HG03457 (cell line): ENCODE measurements around the gene RABEP2.
"Not testable (repeated sequence)": the region's sequence is repeated elsewhere in the genome, so short reads cannot be mapped to it uniquely, and the experiment has no call there.

Source experiments
- ATAC-seq: cut with Tn5 transposase; IDR thresholded peaks from one replicate; pipeline ENCODE4 v1.9.1; 2021; ENCODE audit warnings: moderate number of reproducible peaks; ENCODE audit not compliant: unreplicated experiment

The RABEP2 gene, protein sequence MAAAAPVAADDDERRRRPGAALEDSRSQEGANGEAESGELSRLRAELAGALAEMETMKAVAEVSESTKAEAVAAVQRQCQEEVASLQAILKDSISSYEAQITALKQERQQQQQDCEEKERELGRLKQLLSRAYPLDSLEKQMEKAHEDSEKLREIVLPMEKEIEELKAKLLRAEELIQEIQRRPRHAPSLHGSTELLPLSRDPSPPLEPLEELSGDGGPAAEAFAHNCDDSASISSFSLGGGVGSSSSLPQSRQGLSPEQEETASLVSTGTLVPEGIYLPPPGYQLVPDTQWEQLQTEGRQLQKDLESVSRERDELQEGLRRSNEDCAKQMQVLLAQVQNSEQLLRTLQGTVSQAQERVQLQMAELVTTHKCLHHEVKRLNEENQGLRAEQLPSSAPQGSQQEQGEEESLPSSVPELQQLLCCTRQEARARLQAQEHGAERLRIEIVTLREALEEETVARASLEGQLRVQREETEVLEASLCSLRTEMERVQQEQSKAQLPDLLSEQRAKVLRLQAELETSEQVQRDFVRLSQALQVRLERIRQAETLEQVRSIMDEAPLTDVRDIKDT

GRCh38 chr16:28924762-28925385 lies at the start of gene RABEP2:
Gene RABEP2 (minus strand): TSS chr16:28925238. CDS start chr16:28925163, 75 bp downstream.
- peak; percentile 48 for ATAC-seq

- ATAC-seq, result peak; percentile 68
Observed at GRCh38 chr16:28974437-28975157, 49.6 kb upstream of the RABEP2 start, which contains the start of gene SPNS1. Gene SPNS1 (plus strand): TSS chr16:28974778. CDS start chr16:28975152, 374 bp downstream.

DNA sequence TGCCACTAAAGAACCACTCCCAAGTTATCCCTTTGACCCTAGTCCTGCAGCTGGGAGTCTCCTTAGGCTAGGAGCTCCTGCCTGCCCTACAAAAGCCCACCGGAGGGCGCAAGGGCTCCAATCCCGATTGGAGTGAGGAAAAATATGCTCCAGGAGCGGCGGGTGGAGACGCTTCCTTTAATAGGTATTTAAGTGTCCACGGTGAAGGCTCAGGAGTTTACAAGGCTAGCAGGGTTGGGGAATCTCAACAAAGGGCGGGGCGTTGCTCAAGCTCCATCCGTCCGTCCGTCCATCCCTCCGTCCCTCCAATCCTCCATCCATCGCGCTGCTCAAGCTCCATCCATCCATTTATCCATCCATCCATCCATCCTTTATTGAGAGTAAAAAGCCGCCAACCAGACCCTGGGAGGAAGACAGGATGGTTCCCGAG lies 49.0 kb upstream of the RABEP2 start:
- no peak for ATAC-seq

GRCh38 chr16:28969696-28970095 lies 44.7 kb upstream of the RABEP2 start:
- not testable (repeated sequence) for ATAC-seq

- no peak for ATAC-seq
Observed at GRCh38 chr16:28967156-28967555, 42.1 kb upstream of the RABEP2 start.

DNA sequence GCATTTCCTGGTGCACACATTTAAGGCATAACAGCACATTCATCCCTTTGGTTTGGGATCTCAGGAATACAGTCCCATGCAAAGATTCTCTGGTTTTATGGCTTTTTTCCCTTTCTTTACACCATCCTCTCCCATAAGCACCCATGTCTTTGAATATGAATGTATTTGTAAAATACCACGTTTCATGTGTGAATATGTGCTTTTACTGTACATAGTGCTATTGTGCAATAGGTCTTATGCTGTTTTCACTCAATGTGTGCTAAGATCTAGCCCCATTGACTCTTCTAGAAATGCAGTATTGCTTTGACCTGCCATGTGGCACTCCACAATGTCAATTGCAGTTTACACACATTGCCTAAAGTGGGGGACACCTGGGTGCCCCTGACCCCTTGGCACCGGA lies 39.5 kb upstream of the RABEP2 start:
- ATAC-seq, result no peak

DNA sequence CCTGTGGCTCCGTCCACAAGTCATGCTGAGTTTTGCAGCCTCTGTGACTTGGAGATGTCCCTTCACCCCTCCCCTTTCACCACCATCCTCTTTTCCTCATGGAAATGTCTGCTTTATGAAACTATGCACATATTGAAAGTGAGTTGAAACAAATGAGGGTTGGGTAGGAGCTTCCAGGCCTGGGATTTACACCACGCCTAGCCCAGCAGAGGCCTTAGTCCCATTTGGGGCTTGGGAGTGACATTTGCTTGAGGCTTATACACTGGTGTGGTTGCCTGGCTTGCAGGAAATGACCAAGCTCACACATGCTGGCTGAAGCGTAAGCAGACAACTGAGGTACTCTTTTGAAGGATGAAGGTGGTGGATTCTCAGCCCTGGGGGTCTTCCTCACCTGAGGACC lies 39.0 kb upstream of the RABEP2 start:
- ATAC-seq, result no peak

GRCh38 chr16:28958836-28959235 lies 33.8 kb upstream of the RABEP2 start:
- no peak for ATAC-seq

DNA sequence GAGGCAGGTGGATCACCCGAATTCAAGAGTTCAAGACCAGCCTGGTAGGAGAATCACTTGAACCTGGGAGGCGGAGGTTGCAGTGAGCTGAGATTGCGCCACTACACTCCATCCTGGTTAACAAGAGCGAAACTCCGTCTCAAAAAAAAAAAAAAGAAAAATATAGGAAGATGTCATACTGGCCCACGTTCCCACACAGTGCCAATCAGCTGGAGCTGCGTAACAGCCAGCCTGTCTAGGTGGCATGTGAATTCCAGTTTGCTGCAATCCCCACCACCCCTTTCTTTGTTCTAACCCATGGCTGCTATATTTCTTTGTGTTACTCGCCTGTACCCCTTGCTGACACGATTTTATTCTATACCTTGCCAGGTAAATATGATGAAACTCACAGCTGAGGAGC lies 33.2 kb upstream of the RABEP2 start:
- ATAC-seq, result no peak

- peak; percentile 17 for ATAC-seq
Observed at GRCh38 chr16:28951410-28951943, 26.4 kb upstream of the RABEP2 start.

DNA sequence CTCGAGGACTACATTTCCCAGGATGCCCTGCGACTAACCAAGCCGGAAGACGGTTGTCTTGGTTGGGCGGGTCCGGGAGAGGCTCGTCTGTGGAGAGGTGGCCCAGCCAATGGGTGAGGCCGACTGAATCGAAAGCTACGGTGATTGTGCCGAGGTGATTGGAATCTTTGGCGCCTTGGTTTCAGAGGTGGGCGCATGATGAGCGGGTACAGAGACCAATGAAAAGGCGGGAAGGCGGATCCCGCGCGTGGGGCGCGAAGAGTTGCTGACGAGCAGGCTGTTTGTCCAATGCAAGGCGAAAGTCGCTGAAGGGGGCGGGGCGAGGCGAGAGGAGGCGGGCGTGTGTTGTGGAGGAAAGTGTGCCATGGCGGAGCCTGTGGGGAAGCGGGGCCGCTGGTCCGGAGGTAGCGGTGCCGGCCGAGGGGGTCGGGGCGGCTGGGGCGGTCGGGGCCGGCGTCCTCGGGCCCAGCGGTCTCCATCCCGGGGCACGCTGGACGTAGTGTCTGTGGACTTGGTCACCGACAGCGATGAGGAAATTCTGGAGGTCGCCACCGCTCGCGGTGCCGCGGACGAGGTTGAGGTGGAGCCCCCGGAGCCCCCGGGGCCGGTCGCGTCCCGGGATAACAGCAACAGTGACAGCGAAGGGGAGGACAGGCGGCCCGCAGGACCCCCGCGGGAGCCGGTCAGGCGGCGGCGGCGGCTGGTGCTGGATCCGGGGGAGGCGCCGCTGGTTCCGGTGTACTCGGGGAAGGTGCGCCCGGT lies 25.8 kb upstream of the RABEP2 start, which contains the start of gene NFATC2IP:
Gene NFATC2IP (plus strand): TSS at position 290 of the 762 bp plus-strand sequence. CDS start 75 bp downstream, at position 365.
- ATAC-seq, result peak; percentile 72

DNA sequence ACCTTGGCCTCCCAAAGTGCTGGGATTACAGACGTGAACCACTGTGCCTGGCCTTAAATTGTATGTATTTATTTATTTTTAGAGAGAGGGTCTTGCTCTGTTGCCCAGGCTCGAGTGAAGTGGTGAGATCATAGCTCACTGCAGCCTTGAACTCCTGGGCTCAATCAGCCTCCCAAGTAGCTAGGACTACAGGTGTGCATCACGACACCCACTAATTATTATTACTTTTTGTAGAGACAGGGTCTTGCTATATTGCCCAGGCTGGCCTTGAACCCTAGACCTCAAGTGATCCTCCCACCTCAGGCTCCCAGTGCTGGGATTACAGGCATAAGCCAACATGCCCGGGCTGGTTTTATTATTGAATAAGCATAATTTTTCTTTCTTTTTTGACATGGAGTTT lies 21.6 kb upstream of the RABEP2 start:
- ATAC-seq, result no peak

DNA sequence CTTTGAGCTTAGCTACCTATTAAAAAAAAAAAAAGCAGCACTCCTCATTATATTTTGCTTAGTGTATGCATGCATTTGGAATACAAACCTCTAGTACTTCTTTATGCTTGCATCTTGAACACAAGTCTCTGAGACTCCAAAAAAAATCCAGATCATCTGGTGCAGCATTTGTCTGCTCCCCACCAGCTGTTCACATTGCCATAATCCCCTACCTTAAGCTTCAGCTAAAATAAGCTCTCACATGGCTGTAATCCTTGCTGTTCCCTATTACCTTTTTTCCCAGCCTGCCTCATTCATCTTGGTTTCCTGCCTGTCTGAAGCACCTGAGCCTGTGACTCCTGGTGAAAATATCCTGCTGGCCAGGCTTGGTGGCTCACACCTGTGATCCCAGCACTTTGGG lies 18.2 kb upstream of the RABEP2 start:
- ATAC-seq, result no peak

DNA sequence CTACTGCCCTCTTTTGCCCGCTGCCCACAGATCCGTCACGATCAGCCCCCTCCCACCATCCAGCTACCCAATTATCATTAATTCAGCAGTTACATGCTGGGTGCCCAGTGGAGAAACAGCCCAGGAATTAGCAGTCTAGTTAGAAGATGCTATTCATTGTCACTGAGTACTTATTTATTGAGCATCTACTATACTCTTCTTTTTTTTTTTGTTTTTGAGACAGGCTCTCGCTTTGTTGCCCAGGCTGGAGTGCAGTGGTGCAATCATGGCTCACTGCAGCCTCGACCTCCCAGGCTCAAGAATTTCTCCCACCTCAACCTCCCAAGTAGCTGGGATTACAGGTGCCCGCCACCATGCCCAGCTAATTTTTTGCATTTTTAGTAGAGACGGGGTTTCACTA lies 14.8 kb upstream of the RABEP2 start:
- not testable (repeated sequence) for ATAC-seq

GRCh38 chr16:28938721-28939120 lies 13.7 kb upstream of the RABEP2 start:
- no peak for ATAC-seq

DNA sequence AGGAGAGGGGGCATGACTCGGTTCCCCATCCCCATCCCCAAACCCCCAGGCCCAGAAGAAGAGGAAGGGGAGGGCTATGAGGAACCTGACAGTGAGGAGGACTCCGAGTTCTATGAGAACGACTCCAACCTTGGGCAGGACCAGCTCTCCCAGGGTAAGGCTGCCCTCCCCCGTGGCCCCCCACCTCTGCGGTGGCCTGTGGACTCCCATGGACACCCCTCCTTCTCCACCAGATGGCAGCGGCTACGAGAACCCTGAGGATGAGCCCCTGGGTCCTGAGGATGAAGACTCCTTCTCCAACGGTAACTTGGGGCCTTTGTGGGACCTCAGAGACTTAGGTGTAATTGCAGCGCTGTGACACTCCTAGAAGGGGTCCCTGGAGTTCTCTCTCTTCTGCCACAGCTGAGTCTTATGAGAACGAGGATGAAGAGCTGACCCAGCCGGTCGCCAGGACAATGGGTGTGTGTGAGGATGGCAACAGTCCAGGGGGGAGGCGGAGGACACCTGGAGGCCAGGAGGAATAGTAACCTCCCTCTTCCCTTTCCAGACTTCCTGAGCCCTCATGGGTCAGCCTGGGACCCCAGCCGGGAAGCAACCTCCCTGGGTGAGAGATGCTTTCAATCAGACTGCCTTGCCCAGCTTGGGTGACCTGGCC lies 12.3 kb upstream of the RABEP2 start:
- ATAC-seq, result no peak

DNA sequence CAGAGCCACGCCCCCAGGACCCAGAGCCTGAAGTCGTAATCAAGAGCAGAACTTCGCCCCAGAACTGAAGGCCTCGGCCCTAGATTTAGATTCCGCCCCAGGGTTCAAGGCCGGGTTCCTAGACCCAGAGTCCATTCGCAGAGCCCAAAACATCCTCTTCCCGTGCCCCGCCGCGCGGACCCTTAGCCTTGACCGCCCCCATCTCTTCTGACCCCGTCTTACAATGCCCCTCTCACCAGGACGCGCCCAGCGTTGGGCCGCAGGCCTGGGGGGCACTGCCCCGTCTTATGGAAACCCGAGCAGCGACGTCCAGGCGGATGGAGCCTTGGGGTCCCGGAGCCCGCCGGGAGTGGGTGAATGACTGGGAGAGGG lies 11.7 kb upstream of the RABEP2 start:
- no peak for ATAC-seq

DNA sequence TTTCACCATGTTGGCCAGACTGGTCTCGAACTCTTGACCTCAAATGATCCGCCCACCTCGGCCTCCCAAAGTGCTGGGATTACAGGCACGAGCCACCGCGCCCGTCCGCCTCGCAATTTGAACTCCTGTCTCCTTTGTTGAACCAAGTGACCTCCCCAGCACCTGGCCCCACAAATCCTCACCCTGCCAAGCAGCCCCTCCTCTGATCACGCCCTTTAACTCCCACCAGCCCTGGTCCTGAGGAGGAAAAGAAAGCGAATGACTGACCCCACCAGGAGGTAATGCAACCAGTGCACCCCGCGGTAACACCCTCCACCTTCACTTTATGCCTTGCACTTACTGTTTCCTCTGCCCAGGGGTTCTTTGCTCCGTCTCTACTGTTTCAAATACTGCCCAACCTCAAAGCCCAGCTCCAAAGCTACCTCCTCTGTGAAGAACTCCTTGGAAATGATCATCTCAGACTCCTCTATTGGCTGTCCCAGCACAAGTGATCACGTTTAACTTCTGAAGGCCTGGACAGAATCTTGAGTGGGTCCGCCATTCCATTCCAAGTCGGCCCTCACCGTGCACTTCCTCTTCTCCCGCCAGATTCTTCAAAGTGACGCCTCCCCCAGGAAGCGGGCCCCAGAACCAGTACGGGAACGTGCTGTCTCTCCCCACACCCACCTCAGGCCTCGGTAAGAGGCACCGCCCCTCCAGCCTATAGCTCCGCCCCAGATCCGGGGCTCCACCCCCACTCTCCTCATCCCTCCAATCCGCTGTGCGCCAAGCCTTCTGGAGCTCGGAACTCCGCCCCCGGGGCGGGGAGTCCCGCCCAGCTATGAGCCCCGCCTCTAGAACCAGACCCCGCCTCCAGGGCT lies 11.1 kb upstream of the RABEP2 start:
- no peak for ATAC-seq

DNA sequence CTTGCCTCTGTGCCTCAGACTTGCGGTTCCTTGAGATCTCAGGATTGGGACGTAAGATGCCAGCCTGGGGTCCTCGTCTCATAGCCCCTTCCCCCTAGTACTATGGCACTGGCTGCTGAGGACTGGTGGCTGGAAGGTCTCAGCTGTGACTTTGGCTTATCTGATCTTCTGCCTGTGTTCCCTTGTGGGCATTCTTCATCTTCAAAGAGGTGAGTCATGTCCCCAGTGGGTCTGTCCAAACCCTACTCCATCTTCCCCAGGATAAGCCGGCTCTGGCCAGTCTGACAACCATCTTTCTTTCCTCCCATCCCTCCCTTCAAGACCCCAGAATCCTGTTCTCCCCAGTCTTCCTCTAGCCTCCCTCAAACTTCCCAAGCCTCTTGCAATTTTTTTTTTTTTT lies 10.3 kb upstream of the RABEP2 start:
- no peak for ATAC-seq
